ENCODE data around the gene F2RL1. TPM values are rescaled to one million over a fixed set of nuclear protein-coding genes. Genes with fewer than 3 reads are reported as not detected.
"Not testable (repeated sequence)": the region's sequence is repeated elsewhere in the genome, so short reads cannot be mapped to it uniquely, and the experiment has no call there.

F2RL1 gene
- total and polyA plus RNA-seq, 2 experiments from 2014 or later = 130 to 210 TPM

- DNase-seq (ENCODE audit: low spot score) = no peak
- no peak for TF ChIP-seq EZH2phosphoT487 (IDR thresholded peaks at IDR 0.05; ENCODE audit: low read depth, severe bottlenecking, unreplicated experiment)
- no peak for TF ChIP-seq EZH2 (IDR thresholded peaks at IDR 0.05; ENCODE audit: borderline replicate concordance)
- TF ChIP-seq, protein P1, sequence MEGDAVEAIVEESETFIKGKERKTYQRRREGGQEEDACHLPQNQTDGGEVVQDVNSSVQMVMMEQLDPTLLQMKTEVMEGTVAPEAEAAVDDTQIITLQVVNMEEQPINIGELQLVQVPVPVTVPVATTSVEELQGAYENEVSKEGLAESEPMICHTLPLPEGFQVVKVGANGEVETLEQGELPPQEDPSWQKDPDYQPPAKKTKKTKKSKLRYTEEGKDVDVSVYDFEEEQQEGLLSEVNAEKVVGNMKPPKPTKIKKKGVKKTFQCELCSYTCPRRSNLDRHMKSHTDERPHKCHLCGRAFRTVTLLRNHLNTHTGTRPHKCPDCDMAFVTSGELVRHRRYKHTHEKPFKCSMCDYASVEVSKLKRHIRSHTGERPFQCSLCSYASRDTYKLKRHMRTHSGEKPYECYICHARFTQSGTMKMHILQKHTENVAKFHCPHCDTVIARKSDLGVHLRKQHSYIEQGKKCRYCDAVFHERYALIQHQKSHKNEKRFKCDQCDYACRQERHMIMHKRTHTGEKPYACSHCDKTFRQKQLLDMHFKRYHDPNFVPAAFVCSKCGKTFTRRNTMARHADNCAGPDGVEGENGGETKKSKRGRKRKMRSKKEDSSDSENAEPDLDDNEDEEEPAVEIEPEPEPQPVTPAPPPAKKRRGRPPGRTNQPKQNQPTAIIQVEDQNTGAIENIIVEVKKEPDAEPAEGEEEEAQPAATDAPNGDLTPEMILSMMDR (IDR thresholded peaks at IDR 0.05; ENCODE audit: poor library complexity) = no peak
- Histone ChIP-seq H2AFZ (no peak overlapping the region), H3K27ac (no peak overlapping the region), H3K79me2 (no peaks in the 10 kb centered on the region), H3K36me3 (replicated peaks; ENCODE audit: insufficient read depth, low read depth) (no peaks in the 10 kb centered on the region), H3K4me1 (ENCODE audit: insufficient read depth) (peaks cover 18% of the 10 kb centered on the region), H4K20me1 (ENCODE audit: insufficient read depth, poor library complexity, severe bottlenecking) (no peaks in the 10 kb centered on the region), H3K9me2 (replicated peaks; ENCODE audit: insufficient read depth) (no peaks in the 10 kb centered on the region), H3K9me3 (ENCODE audit: low read depth) (no peaks in the 10 kb centered on the region), H3K27me3 (no peaks in the 10 kb centered on the region), H3K4me3 (no peak overlapping the region), H3K4me2 (no peak overlapping the region)
- WGBS (ENCODE audit: low lambda C conversion rate, missing lambda C conversion rate) = 94% methylated on average over 3 of the region's 3 CpGs
Measured at GRCh38 chr5:76782444-76782843, 36.4 kb upstream of the F2RL1 start.

- WGBS (ENCODE audit: low lambda C conversion rate, missing lambda C conversion rate) = 44% methylated on average over 2 of the region's 2 CpGs
- Histone ChIP-seq H3K4me2 (no peak overlapping the region), H2AFZ (no peak overlapping the region), H3K9me2 (replicated peaks; ENCODE audit: insufficient read depth) (no peaks in the 10 kb centered on the region), H3K36me3 (replicated peaks; ENCODE audit: insufficient read depth, low read depth) (no peaks in the 10 kb centered on the region), H3K4me1 (ENCODE audit: insufficient read depth) (peaks cover 37% of the 10 kb centered on the region), H3K27ac (peak overlapping the region; percentile 81), H3K4me3 (no peak overlapping the region), H3K27me3 (no peaks in the 10 kb centered on the region), H4K20me1 (ENCODE audit: insufficient read depth, poor library complexity, severe bottlenecking) (no peaks in the 10 kb centered on the region), H3K9me3 (ENCODE audit: low read depth) (no peaks in the 10 kb centered on the region), H3K79me2 (no peaks in the 10 kb centered on the region)
- peak; percentile 78 for DNase-seq (ENCODE audit: low spot score)
- TF ChIP-seq EZH2 (IDR thresholded peaks at IDR 0.05; ENCODE audit: borderline replicate concordance) = no peak
- TF ChIP-seq, protein P1 (IDR thresholded peaks at IDR 0.05; ENCODE audit: poor library complexity) = no peak
- TF ChIP-seq EZH2phosphoT487 (IDR thresholded peaks at IDR 0.05; ENCODE audit: low read depth, severe bottlenecking, unreplicated experiment) = no peak
Measured at GRCh38 chr5:76787237-76787636, 31.6 kb upstream of the F2RL1 start.

DNA sequence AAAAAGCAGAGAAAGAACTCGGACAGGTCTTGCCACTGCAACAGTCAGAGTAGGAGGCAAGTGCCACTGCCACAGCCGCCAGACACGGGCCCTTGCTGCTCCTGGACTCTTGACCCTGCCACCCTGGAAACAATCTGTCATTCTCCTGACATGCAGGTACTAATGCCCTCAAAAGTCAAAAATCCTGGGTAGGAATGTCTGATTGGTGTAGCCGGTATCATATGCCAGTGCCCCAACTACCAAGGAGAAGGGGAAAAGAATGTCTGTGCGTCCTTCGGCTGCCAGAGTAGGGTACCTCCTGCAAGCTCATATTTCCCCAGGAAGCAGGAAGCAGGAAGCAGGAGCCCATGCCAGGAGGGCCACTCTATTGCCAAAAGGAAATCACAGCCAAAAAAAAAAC lies 30.5 kb upstream of the F2RL1 start:
- Histone ChIP-seq H3K79me2 (no peaks in the 10 kb centered on the region), H3K36me3 (replicated peaks; ENCODE audit: insufficient read depth, low read depth) (no peaks in the 10 kb centered on the region), H2AFZ (no peak overlapping the region), H3K9me3 (ENCODE audit: low read depth) (no peaks in the 10 kb centered on the region), H3K27ac (no peak overlapping the region), H3K4me3 (no peak overlapping the region), H4K20me1 (ENCODE audit: insufficient read depth, poor library complexity, severe bottlenecking) (no peaks in the 10 kb centered on the region), H3K4me2 (no peak overlapping the region), H3K9me2 (replicated peaks; ENCODE audit: insufficient read depth) (no peaks in the 10 kb centered on the region), H3K27me3 (no peaks in the 10 kb centered on the region), H3K4me1 (ENCODE audit: insufficient read depth) (peaks cover 37% of the 10 kb centered on the region)
- no peak for TF ChIP-seq EZH2 (IDR thresholded peaks at IDR 0.05; ENCODE audit: borderline replicate concordance)
- TF ChIP-seq EZH2phosphoT487 (IDR thresholded peaks at IDR 0.05; ENCODE audit: low read depth, severe bottlenecking, unreplicated experiment) = no peak
- TF ChIP-seq, protein P1 (IDR thresholded peaks at IDR 0.05; ENCODE audit: poor library complexity) = no peak
- WGBS (ENCODE audit: low lambda C conversion rate, missing lambda C conversion rate) = 87% methylated on average over 6 of the region's 6 CpGs
- peak; percentile 25 for DNase-seq (ENCODE audit: low spot score)

DNA sequence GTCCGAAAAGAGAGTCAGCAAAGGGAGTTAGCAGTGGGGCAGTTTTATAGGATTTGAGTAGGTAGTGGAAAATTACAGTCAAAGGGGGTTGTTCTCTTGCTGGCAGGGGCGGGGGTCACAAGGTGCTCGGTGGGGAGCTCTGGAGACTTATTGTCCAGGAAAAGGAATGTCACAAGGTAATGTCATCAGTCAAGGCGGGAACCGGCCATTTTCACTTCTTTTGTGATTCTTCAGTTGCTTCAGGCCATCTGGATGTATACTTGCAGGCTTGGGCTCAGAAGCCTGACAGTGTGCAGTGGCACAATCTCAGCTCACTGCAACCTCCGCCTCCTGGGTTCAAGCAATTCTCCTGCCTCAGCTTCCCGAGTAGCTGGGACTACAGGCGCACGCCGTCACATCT lies 29.6 kb upstream of the F2RL1 start:
- not testable (repeated sequence) for H3K4me3 ChIP-seq; H2AFZ ChIP-seq; H4K20me1 ChIP-seq (ENCODE audit: insufficient read depth, poor library complexity, severe bottlenecking); H3K9me3 ChIP-seq (ENCODE audit: low read depth); H3K36me3 ChIP-seq (replicated peaks; ENCODE audit: insufficient read depth, low read depth); H3K27me3 ChIP-seq; H3K9me2 ChIP-seq (replicated peaks; ENCODE audit: insufficient read depth); H3K79me2 ChIP-seq; H3K4me2 ChIP-seq; DNase-seq (ENCODE audit: low spot score)
- Histone ChIP-seq H3K27ac (peak overlapping the region; percentile 85), H3K4me1 (ENCODE audit: insufficient read depth) (peaks cover 36% of the 10 kb centered on the region)
- 96% methylated on average over 10 of the region's 10 CpGs for WGBS (ENCODE audit: low lambda C conversion rate, missing lambda C conversion rate)

All from hepatocyte (in vitro differentiated cells).